Ishikawa (cell line): ENCODE data around the gene COL18A1.

Source experiments
- CREB1 ChIP-seq: IDR thresholded peaks from 2 replicates; pipeline ENCODE4 v1.6.1; 2012; ENCODE audit warnings: low read depth
- RAD21 ChIP-seq: IDR thresholded peaks from 2 replicates; pipeline ENCODE4 v1.6.1; 2012; ENCODE audit warnings: low read depth
- TEAD4 ChIP-seq: IDR thresholded peaks from 2 replicates; pipeline ENCODE4 v1.6.1; 2012
- YY1 ChIP-seq: IDR thresholded peaks from 2 replicates; pipeline ENCODE4 v1.6.1; 2012; ENCODE audit warnings: low read depth
- TF ChIP-seq, protein P1 (sequence below): IDR thresholded peaks from 2 replicates; pipeline ENCODE4 v1.6.1; 2012; ENCODE audit warnings: low read depth, mild to moderate bottlenecking

DNA sequence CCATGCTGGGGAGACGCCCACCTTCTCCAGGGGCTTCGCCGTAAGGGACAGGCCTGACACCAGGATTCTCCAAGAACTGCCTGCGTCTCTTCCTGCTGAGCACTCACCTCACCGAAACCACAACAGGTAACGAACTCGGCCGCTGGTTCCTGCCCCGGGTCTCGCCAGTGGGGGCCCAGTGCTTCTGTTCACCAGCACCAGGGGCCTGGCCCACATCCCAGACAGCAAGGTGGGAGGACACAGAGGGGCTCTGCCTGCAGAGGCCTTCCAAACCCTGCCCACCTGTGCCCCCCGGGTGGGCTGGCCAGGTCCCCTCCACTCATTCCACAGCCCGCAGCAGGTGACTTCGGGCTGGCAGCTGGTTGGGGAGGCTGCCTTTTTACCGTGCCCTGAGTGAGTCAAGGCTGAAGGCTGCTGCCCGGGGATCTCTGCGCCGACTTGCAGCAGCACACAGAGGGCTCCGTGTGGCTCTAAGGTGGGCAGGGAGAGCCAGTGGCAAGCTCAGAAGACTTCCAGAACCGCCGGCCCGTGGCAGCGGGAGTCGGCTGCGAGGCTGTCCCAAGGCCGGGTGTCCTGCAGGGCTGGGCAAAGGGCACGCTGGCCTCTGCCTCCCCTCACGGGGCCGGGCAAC is 14.7 kb upstream of the COL18A1 start:
- TF ChIP-seq, protein P1, sequence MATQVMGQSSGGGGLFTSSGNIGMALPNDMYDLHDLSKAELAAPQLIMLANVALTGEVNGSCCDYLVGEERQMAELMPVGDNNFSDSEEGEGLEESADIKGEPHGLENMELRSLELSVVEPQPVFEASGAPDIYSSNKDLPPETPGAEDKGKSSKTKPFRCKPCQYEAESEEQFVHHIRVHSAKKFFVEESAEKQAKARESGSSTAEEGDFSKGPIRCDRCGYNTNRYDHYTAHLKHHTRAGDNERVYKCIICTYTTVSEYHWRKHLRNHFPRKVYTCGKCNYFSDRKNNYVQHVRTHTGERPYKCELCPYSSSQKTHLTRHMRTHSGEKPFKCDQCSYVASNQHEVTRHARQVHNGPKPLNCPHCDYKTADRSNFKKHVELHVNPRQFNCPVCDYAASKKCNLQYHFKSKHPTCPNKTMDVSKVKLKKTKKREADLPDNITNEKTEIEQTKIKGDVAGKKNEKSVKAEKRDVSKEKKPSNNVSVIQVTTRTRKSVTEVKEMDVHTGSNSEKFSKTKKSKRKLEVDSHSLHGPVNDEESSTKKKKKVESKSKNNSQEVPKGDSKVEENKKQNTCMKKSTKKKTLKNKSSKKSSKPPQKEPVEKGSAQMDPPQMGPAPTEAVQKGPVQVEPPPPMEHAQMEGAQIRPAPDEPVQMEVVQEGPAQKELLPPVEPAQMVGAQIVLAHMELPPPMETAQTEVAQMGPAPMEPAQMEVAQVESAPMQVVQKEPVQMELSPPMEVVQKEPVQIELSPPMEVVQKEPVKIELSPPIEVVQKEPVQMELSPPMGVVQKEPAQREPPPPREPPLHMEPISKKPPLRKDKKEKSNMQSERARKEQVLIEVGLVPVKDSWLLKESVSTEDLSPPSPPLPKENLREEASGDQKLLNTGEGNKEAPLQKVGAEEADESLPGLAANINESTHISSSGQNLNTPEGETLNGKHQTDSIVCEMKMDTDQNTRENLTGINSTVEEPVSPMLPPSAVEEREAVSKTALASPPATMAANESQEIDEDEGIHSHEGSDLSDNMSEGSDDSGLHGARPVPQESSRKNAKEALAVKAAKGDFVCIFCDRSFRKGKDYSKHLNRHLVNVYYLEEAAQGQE: no peak
- no peak for TF ChIP-seq TEAD4
- no peak for TF ChIP-seq CREB1
- no peak for TF ChIP-seq YY1
- no peak for TF ChIP-seq RAD21
